Measurements from ENCODE around the gene EIF1AD. TPM values are rescaled to one million over a fixed set of nuclear protein-coding genes. Genes with fewer than 3 reads are reported as not detected.

EIF1AD gene
- total and polyA plus RNA-seq, 9 of the 15 experiments (the other 6 are each of a cell fraction or from before 2014, with no cell fraction given), result 50.1 to 98.8 (median 58.7) TPM

DNA sequence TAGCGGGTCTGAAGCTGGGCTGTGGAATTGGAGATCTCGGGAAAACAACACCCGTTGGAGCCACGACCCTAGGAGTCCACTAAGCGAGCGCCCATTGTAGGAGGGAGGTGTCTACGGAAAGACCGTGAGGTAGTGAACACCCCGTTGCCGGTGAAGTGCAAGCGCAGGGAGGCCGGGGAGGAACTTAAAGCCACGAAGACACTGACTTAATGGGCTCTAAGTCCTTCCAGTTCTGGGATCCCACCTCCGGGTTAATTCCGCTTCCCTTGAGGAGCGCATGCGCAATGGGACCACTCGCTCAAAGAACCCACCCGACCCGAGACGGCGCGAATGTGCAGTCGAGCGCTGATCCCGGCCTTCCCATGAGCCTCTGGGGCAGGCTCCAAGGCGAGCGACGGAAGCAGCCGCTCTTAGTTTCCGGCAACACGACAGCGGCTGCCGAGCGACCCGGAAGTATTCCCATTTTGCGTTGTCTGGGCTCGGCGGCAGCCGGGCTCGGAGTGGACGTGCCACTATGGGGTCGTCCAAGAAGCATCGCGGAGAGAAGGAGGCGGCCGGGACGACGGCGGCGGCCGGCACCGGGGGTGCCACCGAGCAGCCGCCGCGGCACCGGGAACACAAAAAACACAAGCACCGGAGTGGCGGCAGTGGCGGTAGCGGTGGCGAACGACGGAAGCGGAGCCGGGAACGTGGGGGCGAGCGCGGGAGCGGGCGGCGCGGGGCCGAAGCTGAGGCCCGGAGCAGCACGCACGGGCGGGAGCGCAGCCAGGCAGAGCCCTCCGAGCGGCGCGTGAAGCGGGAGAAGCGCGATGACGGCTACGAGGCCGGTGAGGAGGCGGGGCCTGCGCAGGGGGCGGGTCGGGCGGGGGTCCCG lies 40.5 kb downstream of the EIF1AD start, which contains the start of gene SART1 (continued):
- TF ChIP-seq ZNF133 (CRISPR knock-in tag; IDR thresholded peaks at IDR 0.05) (no peak), TAF9B (IDR thresholded peaks at IDR 0.05; ENCODE audit: partially characterized antibody) (peak; percentile 81), HOMEZ (CRISPR knock-in tag; IDR thresholded peaks at IDR 0.05) (no peak), NFE2 (IDR thresholded peaks at IDR 0.05; ENCODE audit: low read depth) (0 out of 2 replicates have a peak, but pooled peaks have one; percentile 32), EGR1 (conservative IDR thresholded peaks at IDR 0.05) (0 out of 2 replicates have a peak, but pooled peaks have one; percentile 18), BHLHE40 (IDR thresholded peaks at IDR 0.05; ENCODE audit: low read length) (no peak; the same call in 1 of the 2 replicates), GMEB1 (CRISPR knock-in tag; IDR thresholded peaks at IDR 0.05) (peak; percentile 46; the same call in 1 of the 2 replicates), CREB3 (tag; conservative IDR thresholded peaks at IDR 0.05; ENCODE audit: low read depth) (no peak), ZNF354B (CRISPR knock-in tag; IDR thresholded peaks at IDR 0.05) (0 out of 2 replicates have a peak, but pooled peaks have one; percentile 11), ZNF232 (CRISPR knock-in tag; IDR thresholded peaks at IDR 0.05) (no peak), NBN (IDR thresholded peaks at IDR 0.05; ENCODE audit: low read depth) (0 out of 2 replicates have a peak, but pooled peaks have one; percentile 65), STAT5B (CRISPR knock-in tag; IDR thresholded peaks at IDR 0.05) (no peak), NUFIP1 (IDR thresholded peaks at IDR 0.05; ENCODE audit: partially characterized antibody) (no peak), TGIF2 (CRISPR knock-in tag; IDR thresholded peaks at IDR 0.05) (peak; percentile 83), EHMT2 (IDR thresholded peaks at IDR 0.05) (no peak), MBD2 (IDR thresholded peaks at IDR 0.05; ENCODE audit: borderline replicate concordance, low read depth) (peak; percentile 75; the same call in 1 of the 2 replicates), SAFB (IDR thresholded peaks at IDR 0.05; ENCODE audit: borderline replicate concordance, low read depth, low read length) (no peak), ZNF140 (CRISPR knock-in tag; IDR thresholded peaks at IDR 0.05) (peak; percentile 64; the same call in 1 of the 2 replicates), PTBP1 (IDR thresholded peaks at IDR 0.05; ENCODE audit: low read depth, low read length) (no peak)
- TF ChIP-seq, protein P1, sequence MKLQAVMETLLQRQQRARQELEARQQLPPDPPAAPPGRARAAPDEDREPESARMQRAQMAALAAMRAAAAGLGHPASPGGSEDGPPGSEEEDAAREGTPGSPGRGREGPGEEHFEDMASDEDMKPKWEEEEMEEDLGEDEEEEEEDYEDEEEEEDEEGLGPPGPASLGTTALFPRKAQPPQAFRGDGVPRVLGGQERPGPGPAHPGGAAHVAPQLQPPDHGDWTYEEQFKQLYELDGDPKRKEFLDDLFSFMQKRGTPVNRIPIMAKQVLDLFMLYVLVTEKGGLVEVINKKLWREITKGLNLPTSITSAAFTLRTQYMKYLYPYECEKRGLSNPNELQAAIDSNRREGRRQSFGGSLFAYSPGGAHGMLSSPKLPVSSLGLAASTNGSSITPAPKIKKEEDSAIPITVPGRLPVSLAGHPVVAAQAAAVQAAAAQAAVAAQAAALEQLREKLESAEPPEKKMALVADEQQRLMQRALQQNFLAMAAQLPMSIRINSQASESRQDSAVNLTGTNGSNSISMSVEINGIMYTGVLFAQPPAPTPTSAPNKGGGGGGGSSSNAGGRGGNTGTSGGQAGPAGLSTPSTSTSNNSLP (IDR thresholded peaks at IDR 0.05; ENCODE audit: borderline replicate concordance, low read depth, low read length), result no peak
- TF ChIP-seq, protein P2, sequence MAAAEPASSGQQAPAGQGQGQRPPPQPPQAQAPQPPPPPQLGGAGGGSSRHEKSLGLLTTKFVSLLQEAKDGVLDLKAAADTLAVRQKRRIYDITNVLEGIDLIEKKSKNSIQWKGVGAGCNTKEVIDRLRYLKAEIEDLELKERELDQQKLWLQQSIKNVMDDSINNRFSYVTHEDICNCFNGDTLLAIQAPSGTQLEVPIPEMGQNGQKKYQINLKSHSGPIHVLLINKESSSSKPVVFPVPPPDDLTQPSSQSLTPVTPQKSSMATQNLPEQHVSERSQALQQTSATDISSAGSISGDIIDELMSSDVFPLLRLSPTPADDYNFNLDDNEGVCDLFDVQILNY (CRISPR knock-in tag; IDR thresholded peaks at IDR 0.05), result no peak; the same call in 1 of the 2 replicates

Data from K562 (cell line).